Measurements from ENCODE around the gene STK32B. TPM values are rescaled to one million over a fixed set of nuclear protein-coding genes. Genes with fewer than 3 reads are reported as not detected.

Gene STK32B
- total and polyA plus RNA-seq, 8 donors, result 0.55 to 6.6 (median 1.6) TPM

DNA sequence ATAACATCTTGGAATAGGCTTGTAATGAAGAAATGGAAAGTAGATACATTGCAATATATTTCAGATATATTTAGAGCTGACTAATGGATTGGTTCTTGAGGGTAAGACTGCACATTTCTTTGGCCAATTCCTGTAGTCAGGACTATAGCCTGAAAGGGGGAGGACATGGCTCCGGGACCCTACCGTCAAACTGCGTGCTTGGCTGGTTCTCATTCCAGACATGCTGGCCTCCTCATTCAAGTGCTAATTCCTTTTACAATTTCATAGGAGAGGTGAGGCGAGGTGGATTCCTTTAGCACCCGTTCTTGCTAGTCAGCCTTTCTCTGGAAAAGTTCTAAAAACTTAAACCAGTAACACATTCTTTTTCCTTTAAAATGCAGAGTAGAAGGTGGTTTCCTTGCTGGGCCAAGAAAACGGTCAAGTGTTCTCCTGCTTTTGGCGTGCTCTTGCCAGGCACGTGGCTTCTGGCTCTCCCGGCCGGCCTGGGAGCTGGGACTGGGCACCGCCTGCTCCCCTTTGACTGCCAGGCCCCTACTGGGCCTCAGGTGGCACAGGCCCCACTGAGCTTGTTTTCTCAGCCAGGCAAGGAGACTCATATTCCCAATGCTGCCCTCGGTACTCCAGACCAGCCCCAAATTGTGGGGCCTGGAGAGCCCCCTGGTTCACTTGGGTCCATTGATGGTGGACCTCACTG, 167.2 kb downstream of the STK32B start:
- Histone ChIP-seq H3K27me3 (no peaks in the 10 kb centered on the region), H3K27ac (no peak overlapping the region), H3K9me3 (no peaks in the 10 kb centered on the region), H3K36me3 (no peaks in the 10 kb centered on the region), H3K4me1 (no peaks in the 10 kb centered on the region), H3K4me3 (no peak overlapping the region)
- no peak for ATAC-seq
- FAIRE-seq, result no peak
- no peak for TF ChIP-seq CTCF (IDR thresholded peaks at IDR 0.05)
- 72 to 77% methylated on average over 12 of the region's 12 CpGs for WGBS, 2 donors
- intact Hi-C loops (cut with DNase I), result no loop called here
- no peak for DNase-seq

DNA sequence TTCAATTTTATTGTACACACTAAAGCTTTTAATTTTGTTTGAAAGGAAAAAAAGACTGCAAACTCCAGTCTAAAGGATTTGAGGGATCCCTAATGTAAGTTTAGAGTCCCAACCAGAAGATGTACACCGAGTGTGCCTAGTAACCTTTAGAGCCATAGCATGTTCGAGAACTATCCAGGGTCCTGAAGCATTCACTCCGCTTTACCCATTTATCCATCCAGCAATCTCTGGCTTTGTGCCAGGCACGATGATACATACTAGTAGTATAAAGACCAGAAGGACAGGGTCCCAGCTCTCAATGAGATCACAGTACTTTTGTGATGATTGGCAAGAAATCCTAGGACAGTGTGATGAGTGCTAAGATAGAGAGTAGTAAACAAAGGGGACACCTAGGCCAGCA, 168.7 kb downstream of the STK32B start:
- no peak overlapping the region for H3K27ac ChIP-seq
- FAIRE-seq (no peak), DNase-seq (no peak), ATAC-seq (no peak)
- H3K36me3 ChIP-seq, result no peaks in the 10 kb centered on the region
- no peaks in the 10 kb centered on the region for H3K4me1 ChIP-seq
- 32 to 40% methylated on average over 4 of the region's 4 CpGs for WGBS, 2 donors
- intact Hi-C loops (cut with DNase I), result no loop called here
- H3K9me3 ChIP-seq, result no peaks in the 10 kb centered on the region
- H3K27me3 ChIP-seq, result no peaks in the 10 kb centered on the region
- no peak for TF ChIP-seq CTCF (IDR thresholded peaks at IDR 0.05)
- H3K4me3 ChIP-seq, result no peak overlapping the region

DNA sequence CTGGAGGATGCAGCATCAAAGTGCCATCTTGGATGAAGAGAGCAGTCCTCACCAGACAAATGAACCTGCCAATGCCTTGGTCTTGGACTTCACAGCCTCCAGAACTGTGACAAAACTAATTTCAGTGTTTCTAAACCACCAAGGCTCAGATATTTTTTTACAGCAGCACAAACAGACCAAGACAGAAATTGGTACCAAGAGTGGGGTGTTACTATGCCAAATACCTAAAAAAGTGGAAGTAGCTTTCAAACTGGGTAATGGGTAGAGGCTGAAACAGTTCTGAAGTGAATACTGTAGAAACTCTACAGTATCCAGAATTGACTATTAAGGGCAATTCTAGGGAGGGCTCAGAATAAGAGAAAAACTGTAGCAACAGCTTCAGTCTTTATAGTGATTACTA, 170.8 kb downstream of the STK32B start:
- FAIRE-seq, result no peak

DNA sequence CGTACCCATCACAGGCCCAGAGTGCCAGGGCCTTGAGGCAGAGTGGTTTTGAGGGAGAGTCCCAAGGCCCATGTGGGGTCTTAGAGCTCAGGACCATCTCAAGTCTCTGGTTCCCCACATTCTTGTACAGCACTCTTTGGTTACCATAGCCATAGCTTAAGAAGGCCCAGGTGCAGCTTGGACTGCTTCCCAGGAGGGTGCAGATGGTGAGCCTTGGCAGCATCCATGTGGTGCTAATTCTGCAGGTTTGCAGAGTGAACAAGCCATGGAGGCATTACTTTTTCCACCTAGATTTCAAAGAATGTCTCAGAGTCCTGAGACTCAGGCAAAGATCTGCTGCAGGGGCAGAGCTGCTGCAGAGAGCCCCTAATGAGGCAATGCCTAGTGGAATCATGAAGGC, 171.7 kb downstream of the STK32B start:
- 68 to 85% methylated on average over 1 of the region's 1 CpG for WGBS, 2 donors
- H3K4me3 ChIP-seq, result no peak overlapping the region

More for the DNA sequence above, 170.8 kb downstream of the STK32B start:
- no peak for DNase-seq
- TF ChIP-seq CTCF (IDR thresholded peaks at IDR 0.05), result no peak
- no peaks in the 10 kb centered on the region for H3K27me3 ChIP-seq
- no peak for ATAC-seq
- no peaks in the 10 kb centered on the region for H3K9me3 ChIP-seq
- H3K27ac ChIP-seq, result no peak overlapping the region
- no peaks in the 10 kb centered on the region for H3K36me3 ChIP-seq
- intact Hi-C loops (cut with DNase I), result no loop called here
- no peak overlapping the region for H3K4me3 ChIP-seq
- H3K4me1 ChIP-seq, result no peaks in the 10 kb centered on the region

More for the DNA sequence above, 171.7 kb downstream of the STK32B start:
- no peak for TF ChIP-seq CTCF (IDR thresholded peaks at IDR 0.05)
- FAIRE-seq (no peak), ATAC-seq (no peak), DNase-seq (no peak)
- Histone ChIP-seq H3K27me3 (peaks cover 0 to 7% (median 0%) of the 10 kb centered on the region in 4 donors), H3K4me1 (no peaks in the 10 kb centered on the region), H3K36me3 (no peaks in the 10 kb centered on the region), H3K9me3 (no peaks in the 10 kb centered on the region), H3K27ac (no peak overlapping the region)
- intact Hi-C loops (cut with DNase I), result no loop called here
